ENCODE measurements around the gene MYO1A. TPM values are rescaled to one million over a fixed set of nuclear protein-coding genes. Genes with fewer than 3 reads are reported as not detected.

Gene MYO1A
- total and polyA plus RNA-seq, 10 of the 15 experiments (the other 5 are each of a cell fraction or from before 2014, with no cell fraction given), result 0.01 to 0.34 (median 0.15) TPM; not detected in 2

DNA sequence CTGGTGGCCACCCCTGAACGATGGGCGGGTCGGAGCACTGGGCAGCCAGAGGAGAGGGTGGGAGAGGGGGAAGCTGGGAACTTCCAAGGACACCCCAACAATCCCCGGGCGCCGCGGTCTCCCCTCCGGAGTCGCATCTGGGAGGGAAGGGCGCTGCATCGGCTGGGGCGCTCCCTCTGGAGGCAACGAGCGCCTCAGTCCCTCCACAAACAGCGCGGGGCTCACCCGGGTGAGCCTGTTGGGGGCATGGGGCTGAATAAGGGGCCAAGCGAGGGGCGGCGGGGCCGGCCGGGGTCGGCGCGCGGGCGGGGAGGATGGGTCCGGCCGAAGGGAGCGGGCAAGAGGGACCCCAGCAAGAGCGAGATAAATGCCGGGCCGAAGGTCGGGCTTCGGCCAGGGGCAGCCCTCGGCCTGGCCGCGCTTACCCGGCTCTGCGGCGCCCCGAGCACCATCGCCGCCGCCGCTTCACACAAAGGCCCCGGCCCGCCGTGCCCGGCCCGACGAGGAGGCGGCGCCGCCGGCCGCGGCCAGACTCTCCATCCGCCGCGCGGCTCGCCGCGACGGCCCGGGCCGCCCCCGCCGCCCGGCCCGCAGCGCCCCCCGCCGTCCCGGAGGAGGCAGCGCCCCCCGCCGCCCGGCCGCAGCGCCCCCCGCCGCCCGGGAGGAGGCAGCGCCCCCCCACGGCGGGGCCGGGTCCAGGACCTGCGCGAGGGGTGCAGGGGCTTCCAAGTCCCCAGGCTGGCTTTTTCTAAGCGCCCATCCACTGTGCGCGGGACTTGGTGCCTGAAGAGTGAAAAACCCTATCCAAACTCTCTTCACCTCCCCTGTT, 43.7 kb downstream of the MYO1A start, which contains the start of gene ZBTB39 (continued):
- TF ChIP-seq RBBP5 (conservative IDR thresholded peaks at IDR 0.05) (no peak), ZNF687 (IDR thresholded peaks at IDR 0.05) (0 out of 2 replicates have a peak, but pooled peaks have one; percentile 28), YBX1 (IDR thresholded peaks at IDR 0.05) (no peak), RAD21 (IDR thresholded peaks at IDR 0.05; ENCODE audit: insufficient read depth, low read depth, low read length) (peak; percentile 26; the same call in 1 of the 2 replicates), FOS (IDR thresholded peaks at IDR 0.05; ENCODE audit: borderline replicate concordance, extremely low read depth, insufficient read length) (no peak), ZNF622 (IDR thresholded peaks at IDR 0.05) (no peak), NFXL1 (IDR thresholded peaks at IDR 0.05; ENCODE audit: borderline replicate concordance) (no peak), ZBTB40 (IDR thresholded peaks at IDR 0.05; ENCODE audit: borderline replicate concordance) (no peak), TCF12 (IDR thresholded peaks at IDR 0.05; ENCODE audit: low read depth, low read length) (no peak)
- TF ChIP-seq, protein P1, sequence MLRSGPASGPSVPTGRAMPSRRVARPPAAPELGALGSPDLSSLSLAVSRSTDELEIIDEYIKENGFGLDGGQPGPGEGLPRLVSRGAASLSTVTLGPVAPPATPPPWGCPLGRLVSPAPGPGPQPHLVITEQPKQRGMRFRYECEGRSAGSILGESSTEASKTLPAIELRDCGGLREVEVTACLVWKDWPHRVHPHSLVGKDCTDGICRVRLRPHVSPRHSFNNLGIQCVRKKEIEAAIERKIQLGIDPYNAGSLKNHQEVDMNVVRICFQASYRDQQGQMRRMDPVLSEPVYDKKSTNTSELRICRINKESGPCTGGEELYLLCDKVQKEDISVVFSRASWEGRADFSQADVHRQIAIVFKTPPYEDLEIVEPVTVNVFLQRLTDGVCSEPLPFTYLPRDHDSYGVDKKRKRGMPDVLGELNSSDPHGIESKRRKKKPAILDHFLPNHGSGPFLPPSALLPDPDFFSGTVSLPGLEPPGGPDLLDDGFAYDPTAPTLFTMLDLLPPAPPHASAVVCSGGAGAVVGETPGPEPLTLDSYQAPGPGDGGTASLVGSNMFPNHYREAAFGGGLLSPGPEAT (IDR thresholded peaks at IDR 0.05; ENCODE audit: low read depth), result no peak

Measured in GM12878 (cell line).